HCT116 (cell line): ENCODE measurements around the gene FOS. TPM values are rescaled to one million over a fixed set of nuclear protein-coding genes. Genes with fewer than 3 reads are reported as not detected.

Experiments used
- ATAC-seq: fragments of 200-7000 bp; cut with Tn5 transposase; 2 replicates; pipeline ENCODE4 v1.9.1; 2020; ENCODE audit warnings: mild to moderate bottlenecking, moderate library complexity
- BruUV-seq: library from RNA; stranded (reverse); fragments of 400-500 nt; replicated peaks from 2 replicates; lab custom pipeline; 2021; lab: Mats Ljungman, UMichigan
- CTCF ChIA-PET: fragments of 300-600 bp; sonication (Branson Sonifier 250); formaldehyde crosslinking; loops from one replicate; lab custom pipeline; 2021; ENCODE audit warnings: antibody characterized with exemption; lab: Charles Lee
- POLR2A ChIA-PET: fragments of 300-600, 350-600 bp; sonication (Branson Sonifier 250); formaldehyde crosslinking; loops from one replicate; lab custom pipeline; 2021; ENCODE audit warnings: antibody characterized with exemption; lab: Charles Lee
- RAD21 ChIA-PET, 2 experiments: fragments of 300-600 bp; sonication (Branson Sonifier 250); formaldehyde crosslinking; loops; one replicate each; lab custom pipeline; 2023; ENCODE audit warnings: low total read pairs in 2 of 2; ENCODE audit not compliant: uncharacterized antibody in 2 of 2, unreplicated experiment in 2 of 2, low non-redundant PET in 1 of 2; lab: Charles Lee
- DNase-seq: peaks from one replicate; pipeline ENCODE4 v3.0.0-alpha.2; 2010; ENCODE audit warnings: low read depth, low spot score
- H2AFZ ChIP-seq: fragments of 200-600 bp; shearing (Covaris generic), sonication (generic); 2 replicates; pipeline ENCODE4 v1.6.1; 2017; ENCODE audit warnings: low read depth, mixed run types, mixed read lengths, antibody characterized with exemption, low read length; ENCODE audit not compliant: poor library complexity, severe bottlenecking
- H3K27ac ChIP-seq: 2 replicates; pipeline ENCODE4 v1.5.1; 2012; ENCODE audit warnings: low read depth, low read length
- H3K27me3 ChIP-seq: fragments of 200-600 bp; sonication (generic); 2 replicates; pipeline ENCODE4 v1.6.1; 2016; ENCODE audit warnings: mixed run types, low read length, mixed read lengths; ENCODE audit not compliant: insufficient read depth
- H3K36me3 ChIP-seq, 2 experiments: fragments of 200-500 bp in 1 of 2; fragments of 200-600 bp in 1 of 2; sonication (Bioruptor generic) in 1 of 2; sonication (generic) in 1 of 2; 2 replicates each; pipeline versions ENCODE4 v1.5.1 to v1.6.1; 2014 to 2016; ENCODE audit warnings: low read length in 2 of 2, inconsistent platforms in 1 of 2, mixed read lengths in 1 of 2, mixed run types in 1 of 2; ENCODE audit not compliant: insufficient read depth in 2 of 2, control insufficient read depth in 1 of 2
- H3K4me1 ChIP-seq, 2 experiments: fragments of 200-600 bp in 1 of 2; sonication (generic) in 1 of 2; 2 replicates each; pipeline versions ENCODE4 v1.5.1 to v1.6.1; 2012 to 2017; ENCODE audit warnings: low read length in 2 of 2, inconsistent platforms in 1 of 2, mild to moderate bottlenecking in 1 of 2, mixed read lengths in 1 of 2, mixed run types in 1 of 2, moderate library complexity in 1 of 2; ENCODE audit not compliant: insufficient read depth in 2 of 2, control insufficient read depth in 1 of 2
- H3K4me2 ChIP-seq: fragments of 200-600 bp; sonication (generic); 2 replicates; pipeline ENCODE4 v1.6.1; 2017; ENCODE audit warnings: mixed run types, low read length, mixed read lengths
- H3K4me3 ChIP-seq, 2 experiments: fragments of 200-600 bp in 1 of 2; sonication (generic) in 1 of 2; replicated peaks in 1 of 2; 2 replicates each; pipeline ENCODE4 v1.5.1; 2011 to 2016; ENCODE audit warnings: low read length in 2 of 2, control low read depth in 1 of 2, low read depth in 1 of 2, mild to moderate bottlenecking in 1 of 2, mixed read lengths in 1 of 2, mixed run types in 1 of 2
- H3K79me2 ChIP-seq: fragments of 200-600 bp; sonication (generic); 2 replicates; pipeline ENCODE4 v1.6.1; 2017; ENCODE audit warnings: mild to moderate bottlenecking, mixed run types, low read length, moderate library complexity, mixed read lengths; ENCODE audit not compliant: insufficient read depth
- H3K9ac ChIP-seq: fragments of 200-600 bp; sonication (generic); 2 replicates; pipeline ENCODE4 v1.6.1; 2016; ENCODE audit warnings: low read length, mixed read lengths
- H3K9me2 ChIP-seq: fragments of 200-600 bp; sonication (generic), shearing (Covaris generic); 2 replicates; pipeline ENCODE4 v1.6.1; 2017; ENCODE audit warnings: mixed run types, mild to moderate bottlenecking, moderate library complexity; ENCODE audit not compliant: insufficient read depth
- H3K9me3 ChIP-seq, 2 experiments: fragments of 200-500 bp in 1 of 2; fragments of 200-600 bp in 1 of 2; sonication (Bioruptor generic) in 1 of 2; sonication (generic) in 1 of 2; 2 replicates each; pipeline ENCODE4 v1.6.1; 2014 to 2017; ENCODE audit warnings: low read length in 2 of 2, mixed read lengths in 2 of 2, inconsistent platforms in 1 of 2, low read depth in 1 of 2, mild to moderate bottlenecking in 1 of 2, mixed run types in 1 of 2, moderate library complexity in 1 of 2; ENCODE audit not compliant: control insufficient read depth in 1 of 2, insufficient read depth in 1 of 2
- H4K20me1 ChIP-seq: fragments of 200-600 bp; sonication (generic), shearing (Covaris generic); 2 replicates; pipeline ENCODE4 v1.6.1; 2017; ENCODE audit warnings: mixed run types, mild to moderate bottlenecking, moderate library complexity; ENCODE audit not compliant: insufficient read depth
- CBX3 ChIP-seq: IDR thresholded peaks from 2 replicates; pipeline ENCODE4 v1.6.1; 2012; ENCODE audit warnings: low read depth
- CEBPB ChIP-seq: IDR thresholded peaks from 2 replicates; pipeline ENCODE4 v1.6.1; 2012; ENCODE audit warnings: low read depth
- ELF1 ChIP-seq: IDR thresholded peaks from 2 replicates; pipeline ENCODE4 v1.6.1; 2012; ENCODE audit warnings: low read depth, borderline replicate concordance
- EZH2phosphoT487 ChIP-seq: fragments of 200-600 bp; IDR thresholded peaks from 2 replicates; pipeline ENCODE4 v1.6.1; 2018; ENCODE audit warnings: antibody characterized with exemption, borderline replicate concordance
- FOSL1 ChIP-seq: IDR thresholded peaks from 2 replicates; pipeline ENCODE4 v1.6.1; 2012; ENCODE audit warnings: low read depth
- POLR2A ChIP-seq: IDR thresholded peaks from 2 replicates; pipeline ENCODE4 v1.7.0; 2011; ENCODE audit warnings: borderline replicate concordance; ENCODE audit not compliant: insufficient read depth, insufficient read length; ENCODE audit errors: extremely low read depth
- REST ChIP-seq: IDR thresholded peaks from 2 replicates; pipeline ENCODE4 v1.6.1; 2012; ENCODE audit warnings: low read depth
- SIN3A ChIP-seq: IDR thresholded peaks from 2 replicates; pipeline ENCODE4 v1.6.1; 2012; ENCODE audit warnings: low read depth
- ZBTB33 ChIP-seq: IDR thresholded peaks from 2 replicates; pipeline ENCODE4 v1.6.1; 2011; ENCODE audit warnings: mild to moderate bottlenecking, low read length, moderate library complexity; ENCODE audit not compliant: insufficient replicate concordance; ENCODE audit errors: extremely low read depth
- ZNF274 ChIP-seq: fragments of 200-500 bp; sonication (Bioruptor generic); IDR thresholded peaks from 2 replicates; pipeline ENCODE4 v1.6.1; 2014; ENCODE audit warnings: mild to moderate bottlenecking, low read depth, low read length, inconsistent platforms
- intact Hi-C: fragments of 100-400 bp; cut with micrococcal nuclease; formaldehyde crosslinking; loops from 2 replicates; pipeline ENCODE4 v1.10.0; 2022
- total RNA-seq: library from RNA; stranded (reverse); gene quantifications from one replicate; pipeline ENCODE4 v1.2.1, GENCODE V29; 2021; ENCODE audit not compliant: unreplicated experiment

The FOS gene
- total RNA-seq, 1 experiment from 2014 or later = 50.4 TPM

GRCh38 chr14:75279153-75279762 lies 630 bp downstream of the FOS start:
- ATAC-seq (0 out of 2 replicates have a peak, but pooled peaks have one; percentile 0), DNase-seq (no peak)
- Histone ChIP-seq H3K9me3 (no peaks in the 10 kb centered on the region), H3K27ac (peak overlapping the region; percentile 70), H3K9ac (peak overlapping the region; percentile 98), H3K4me3 (peak overlapping the region; percentile 95 to 97), H3K9me2 (no peaks in the 10 kb centered on the region), H4K20me1 (no peaks in the 10 kb centered on the region), H3K79me2 (peaks cover 20% of the 10 kb centered on the region), H2AFZ (no peak overlapping the region), H3K36me3 (peaks cover 16 to 22% of the 10 kb centered on the region in 2 experiments), H3K4me2 (peak overlapping the region; percentile 100), H3K27me3 (no peaks in the 10 kb centered on the region), H3K4me1 (peaks cover 10 to 39% of the 10 kb centered on the region in 2 experiments)
- RAD21 ChIA-PET = no interaction called here
- no TSS peak for BruUV-seq
- TF ChIP-seq REST (no peak), ZBTB33 (no peak), SIN3A (no peak), ELF1 (no peak), CEBPB (no peak), ZNF274 (no peak), FOSL1 (no peak), CBX3 (no peak), POLR2A (no peak), EZH2phosphoT487 (no peak)
- POLR2A ChIA-PET = interaction anchor here (0.9 to 1.5 kb wide), 7 partner anchors 8 to 119 kb away, joined by 3 to 10 read pairs (median 6); no protein-coding TSS in a partner anchor
- intact Hi-C loops = loop anchor here (2.0 kb wide), 1 partner anchor 16 kb away; no protein-coding TSS in a partner anchor
- CTCF ChIA-PET = no interaction called here
